Spleen (tissue), 11 donors: ENCODE data around the gene TSC22D1. TPM values are rescaled to one million over a fixed set of nuclear protein-coding genes. Genes with fewer than 3 reads are reported as not detected.
"Not testable (repeated sequence)": the region's sequence is repeated elsewhere in the genome, so short reads cannot be mapped to it uniquely, and the experiment has no call there.

Source experiments
- DNase-seq: peaks from one replicate; pipeline ENCODE4 v3.0.0-alpha.2; 2020
- H3K27ac ChIP-seq, 8 donors: fragments of 200-600 bp; sonication (generic) in 7 of 8; 1 replicate in 4 of 8; 2 replicates in 4 of 8; pipeline versions ENCODE4 v1.5.0 to v1.8.0; 2016 to 2021; ENCODE audit warnings: inconsistent platforms in 4 of 8, mild to moderate bottlenecking in 4 of 8, moderate library complexity in 1 of 8
- H3K27me3 ChIP-seq, 7 donors: fragments of 200-600 bp; sonication (generic) in 6 of 7; replicated peaks in 1 of 7; 1 replicate in 4 of 7; 2 replicates in 3 of 7; pipeline versions ENCODE4 v1.5.0 to v1.8.0; 2016 to 2021; ENCODE audit warnings: inconsistent platforms in 3 of 7, mild to moderate bottlenecking in 1 of 7
- H3K36me3 ChIP-seq, 6 donors: fragments of 200-600 bp; sonication (generic) in 5 of 6; 1 replicate in 4 of 6; 2 replicates in 2 of 6; pipeline versions ENCODE4 v1.5.0 to v1.8.0; 2016 to 2021; ENCODE audit warnings: inconsistent platforms in 2 of 6
- H3K4me1 ChIP-seq, 6 donors: fragments of 200-600 bp; sonication (generic) in 5 of 6; 1 replicate in 3 of 6; 2 replicates in 3 of 6; pipeline versions ENCODE4 v1.5.0 to v1.8.0; 2016 to 2021; ENCODE audit warnings: inconsistent platforms in 3 of 6
- H3K4me3 ChIP-seq, 8 donors: fragments of 200-600 bp; sonication (generic) in 7 of 8; 1 replicate in 4 of 8; 2 replicates in 4 of 8; pipeline versions ENCODE4 v1.5.0 to v1.8.0; 2016 to 2021; ENCODE audit warnings: inconsistent platforms in 4 of 8, mild to moderate bottlenecking in 4 of 8, moderate library complexity in 2 of 8
- H3K9me3 ChIP-seq, 8 donors: fragments of 200-600 bp; sonication (generic) in 7 of 8; 1 replicate in 4 of 8; 2 replicates in 4 of 8; pipeline versions ENCODE4 v1.5.0 to v1.8.0; 2016 to 2021; ENCODE audit warnings: inconsistent platforms in 4 of 8
- POLR2A ChIP-seq, 3 donors: fragments of 450-650 bp; IDR thresholded peaks; one replicate each; pipeline ENCODE4 v1.5.1; 2017; ENCODE audit warnings: antibody characterized with exemption in 3 of 3, mild to moderate bottlenecking in 1 of 3
- POLR2AphosphoS5 ChIP-seq, 3 donors: sonication (generic); formaldehyde crosslinking; IDR thresholded peaks; one replicate each; pipeline ENCODE4 v1.5.1; 2017; ENCODE audit warnings: antibody characterized with exemption in 3 of 3
- WGBS, 5 donors: extraction: QIAGEN DNeasy Blood & Tissue Kit in 3 of 5; methylation state at CpG; one replicate each; pipeline versions ENCODE4 v1.1.5 to v1.1.7; 2013 to 2018; 5-methylcytosine and 5-hydroxymethylcytosine counted together
- intact Hi-C: fragments of 100-400 bp; cut with DNase I; formaldehyde crosslinking; loops from one replicate; pipeline ENCODE4 v1.15.0; 2023; ENCODE audit warnings: low total_unique reads
- polyA plus RNA-seq, 3 donors: library from polyadenylated mRNA; stranded (reverse); fragments of 200-250 nt; gene quantifications; one replicate each; pipeline ENCODE4 v1.2.1, GENCODE V29; 2013
- total RNA-seq, 7 donors: library from RNA; depleted of rRNA in 3 of 7; stranded (reverse); fragments of >200 nt in 3 of 7; fragmentation: NEBNext Ultra II Directional in 4 of 7; extraction: Animal tissue kit (Norgen Biotek cat#: 25700) in 4 of 7; gene quantifications; one replicate each; pipeline versions ENCODE4 v1.1.0 to v1.2.1, GENCODE V29; 2016 to 2021
- TF ChIP-seq, protein P1 (sequence below), 11 experiments: fragments of 200-600 bp in 7 of 11; fragments of 450-650 bp in 4 of 11; sonication (generic) in 4 of 11; IDR thresholded peaks in 8 of 11; conservative IDR thresholded peaks in 3 of 11; 1 replicate in 7 of 11; 2 replicates in 4 of 11; pipeline versions ENCODE4 v1.4.0 to v1.8.0; 2016 to 2021; ENCODE audit warnings: antibody characterized with exemption in 11 of 11, inconsistent platforms in 4 of 11, mild to moderate bottlenecking in 1 of 11
- donor health status: healthy with polysubstance abuse.
- donor health status: DM: no; HTN: no; CAD: no; lungs with moderate emphysema.
- donor health status: DM: no; HTN: no; CAD: no.
- donor health status: Bipolar disorder and iron deficiency.
- donor health status: healthy.
- donor health status: DM: no; HTN: no; CAD: no.
- donor health status: DM: yes; HTN: yes; CAD: no.

TSC22D1 gene
- total and polyA plus RNA-seq, 10 donors = 14.3 to 66.3 (median 42.6) TPM

DNA sequence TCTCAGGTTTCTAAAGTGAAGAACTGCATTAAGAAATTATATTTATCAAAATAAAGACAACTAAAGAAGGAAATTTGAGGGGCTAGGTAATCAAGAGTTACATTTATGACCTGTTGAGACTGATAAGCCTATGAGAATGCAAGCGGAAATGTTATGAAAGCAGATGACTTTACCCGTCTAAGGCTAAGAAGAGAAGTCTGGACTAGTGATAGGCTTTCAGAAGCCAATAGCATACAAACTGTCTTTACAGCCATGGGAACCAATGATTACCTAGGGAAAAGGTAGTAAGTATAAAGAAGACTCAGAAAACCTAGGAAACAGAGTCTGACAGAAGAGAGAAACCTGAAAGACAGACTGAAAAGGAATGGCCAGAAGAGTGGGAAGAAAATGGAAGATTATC, 11.2 kb downstream of the TSC22D1 start:
- Histone ChIP-seq H3K4me1 (peaks cover 0 to 6% (median 0%) of the 10 kb centered on the region in 6 donors), H3K27ac (no peak overlapping the region), H3K27me3 (no peaks in the 10 kb centered on the region), H3K4me3 (no peak overlapping the region), H3K36me3 (no peaks in the 10 kb centered on the region), H3K9me3 (no peaks in the 10 kb centered on the region)
- DNase-seq = no peak
- intact Hi-C loops = no loop called here
- TF ChIP-seq, protein P1, sequence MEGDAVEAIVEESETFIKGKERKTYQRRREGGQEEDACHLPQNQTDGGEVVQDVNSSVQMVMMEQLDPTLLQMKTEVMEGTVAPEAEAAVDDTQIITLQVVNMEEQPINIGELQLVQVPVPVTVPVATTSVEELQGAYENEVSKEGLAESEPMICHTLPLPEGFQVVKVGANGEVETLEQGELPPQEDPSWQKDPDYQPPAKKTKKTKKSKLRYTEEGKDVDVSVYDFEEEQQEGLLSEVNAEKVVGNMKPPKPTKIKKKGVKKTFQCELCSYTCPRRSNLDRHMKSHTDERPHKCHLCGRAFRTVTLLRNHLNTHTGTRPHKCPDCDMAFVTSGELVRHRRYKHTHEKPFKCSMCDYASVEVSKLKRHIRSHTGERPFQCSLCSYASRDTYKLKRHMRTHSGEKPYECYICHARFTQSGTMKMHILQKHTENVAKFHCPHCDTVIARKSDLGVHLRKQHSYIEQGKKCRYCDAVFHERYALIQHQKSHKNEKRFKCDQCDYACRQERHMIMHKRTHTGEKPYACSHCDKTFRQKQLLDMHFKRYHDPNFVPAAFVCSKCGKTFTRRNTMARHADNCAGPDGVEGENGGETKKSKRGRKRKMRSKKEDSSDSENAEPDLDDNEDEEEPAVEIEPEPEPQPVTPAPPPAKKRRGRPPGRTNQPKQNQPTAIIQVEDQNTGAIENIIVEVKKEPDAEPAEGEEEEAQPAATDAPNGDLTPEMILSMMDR (IDR thresholded peaks at IDR 0.05 in 8 of 11, conservative IDR thresholded peaks at IDR 0.05 in 3 of 11) = no peak
- TF ChIP-seq POLR2AphosphoS5 (IDR thresholded peaks at IDR 0.05) (no peak), POLR2A (IDR thresholded peaks at IDR 0.05) (no peak)
- 86 to 95% (median 90%) methylated on average over 2 of the region's 2 CpGs for WGBS, 5 donors

DNA sequence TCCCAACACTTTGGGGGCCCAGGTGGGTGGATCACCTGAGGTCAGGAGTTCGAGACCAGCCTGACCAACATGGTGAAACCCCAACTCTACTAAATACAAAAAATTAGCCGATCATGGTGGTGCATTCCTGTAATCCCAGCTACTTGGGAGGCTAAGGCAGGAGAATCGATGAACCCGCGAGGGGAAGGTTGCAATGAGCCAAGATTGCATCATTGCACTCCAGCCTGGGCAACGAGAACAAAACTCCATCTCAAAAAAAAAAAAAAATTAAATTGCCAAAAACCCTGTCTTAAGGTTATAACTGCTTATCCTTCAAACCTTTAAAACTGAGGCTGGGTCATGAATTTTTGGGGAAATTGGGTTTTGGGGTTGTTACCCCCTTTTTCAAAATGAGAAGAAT, 13.3 kb downstream of the TSC22D1 start:
- DNase-seq, H3K36me3 ChIP-seq, H3K4me3 ChIP-seq, H3K27me3 ChIP-seq, H3K27ac ChIP-seq, H3K4me1 ChIP-seq, H3K9me3 ChIP-seq, intact Hi-C loops: not testable (repeated sequence)
- 90 to 96% (median 94%) methylated on average over 6 of the region's 6 CpGs for WGBS, 5 donors

DNA sequence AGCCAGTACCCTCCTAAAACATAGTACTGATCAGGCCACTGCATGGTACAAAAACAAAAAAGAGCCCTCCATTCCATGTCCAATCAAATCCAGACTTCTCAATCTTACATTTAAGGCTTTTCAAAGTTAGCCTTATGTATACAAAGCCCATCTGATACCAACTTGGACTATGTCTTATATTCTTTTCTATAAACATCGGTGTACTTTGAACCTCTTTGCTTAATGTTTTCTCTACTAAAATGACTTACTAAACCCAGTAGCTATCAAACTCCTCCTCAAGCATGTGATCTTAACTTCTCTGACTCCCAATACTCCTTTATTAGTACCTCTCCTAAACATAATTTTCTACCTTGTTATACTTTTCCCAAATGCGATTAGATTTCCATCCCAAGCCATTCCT, 14.8 kb downstream of the TSC22D1 start:
- DNase-seq = no peak
- 96 to 99% (median 97%) methylated on average over 2 of the region's 2 CpGs for WGBS, 5 donors
- H3K9me3 ChIP-seq = no peaks in the 10 kb centered on the region
- TF ChIP-seq, protein P1 (IDR thresholded peaks at IDR 0.05 in 8 of 11, conservative IDR thresholded peaks at IDR 0.05 in 3 of 11) = no peak
- TF ChIP-seq POLR2AphosphoS5 (IDR thresholded peaks at IDR 0.05) (no peak), POLR2A (IDR thresholded peaks at IDR 0.05) (no peak)
- intact Hi-C loops = no loop called here
- H3K27ac ChIP-seq = no peak overlapping the region
- no peak overlapping the region for H3K4me3 ChIP-seq
- H3K27me3 ChIP-seq = no peaks in the 10 kb centered on the region
- no peaks in the 10 kb centered on the region for H3K4me1 ChIP-seq
- peaks cover 0 to 9% (median 0%) of the 10 kb centered on the region in 6 donors for H3K36me3 ChIP-seq

DNA sequence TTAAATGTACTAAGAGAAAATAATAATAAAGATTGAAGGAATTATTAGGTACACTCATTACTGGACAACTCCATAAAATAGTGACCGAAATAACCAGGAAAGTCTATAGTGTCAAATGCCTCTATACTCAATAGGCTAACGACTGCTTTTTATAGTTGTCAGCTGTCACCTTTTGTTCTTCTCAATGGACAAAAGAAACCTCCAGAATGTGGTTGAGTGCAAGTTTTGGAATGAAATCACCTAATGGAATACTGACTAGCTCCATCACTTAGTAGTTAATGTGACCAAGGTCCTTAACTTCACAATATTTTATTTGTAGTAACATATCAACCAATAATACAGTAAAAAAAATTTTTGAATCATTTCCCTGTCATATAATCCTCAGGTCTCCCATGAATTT, 18.1 kb downstream of the TSC22D1 start:
- Histone ChIP-seq H3K36me3 (peaks cover 0 to 11% (median 0%) of the 10 kb centered on the region in 6 donors), H3K4me3 (no peak overlapping the region), H3K9me3 (no peaks in the 10 kb centered on the region), H3K27me3 (no peaks in the 10 kb centered on the region), H3K27ac (no peak overlapping the region), H3K4me1 (no peaks in the 10 kb centered on the region)
- intact Hi-C loops = no loop called here
- WGBS, 5 donors = 91 to 100% (median 95%) methylated on average over 2 of the region's 2 CpGs
- TF ChIP-seq POLR2AphosphoS5 (IDR thresholded peaks at IDR 0.05) (no peak), POLR2A (IDR thresholded peaks at IDR 0.05) (no peak)
- TF ChIP-seq, protein P1 (IDR thresholded peaks at IDR 0.05 in 8 of 11, conservative IDR thresholded peaks at IDR 0.05 in 3 of 11) = no peak
- DNase-seq = no peak

DNA sequence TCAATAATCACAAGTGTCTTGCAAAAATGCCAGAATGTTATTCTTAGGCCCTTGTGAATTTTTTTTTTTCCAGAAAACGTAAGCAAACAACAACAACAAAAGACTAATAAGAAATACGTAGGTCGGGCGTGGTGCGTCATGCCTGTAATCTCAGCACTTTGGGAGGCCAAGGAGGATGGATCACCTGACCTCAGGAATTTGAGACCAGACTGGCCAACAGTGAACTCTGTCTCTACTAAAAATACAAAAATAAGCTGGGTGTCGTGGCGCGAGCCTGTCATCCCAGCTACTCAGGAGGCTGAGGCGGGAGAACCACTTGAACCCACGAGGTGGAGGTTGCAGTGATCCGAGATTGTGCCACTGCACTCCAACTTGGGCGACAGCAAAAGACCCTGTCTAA, 20.9 kb downstream of the TSC22D1 start:
- Histone ChIP-seq H3K4me3 (no peak overlapping the region), H3K9me3 (no peaks in the 10 kb centered on the region), H3K36me3 (peaks cover 0 to 26% (median 0%) of the 10 kb centered on the region in 6 donors), H3K27me3 (no peaks in the 10 kb centered on the region), H3K4me1 (no peaks in the 10 kb centered on the region), H3K27ac (no peak overlapping the region)
- TF ChIP-seq, protein P1 (IDR thresholded peaks at IDR 0.05 in 8 of 11, conservative IDR thresholded peaks at IDR 0.05 in 3 of 11) = no peak
- TF ChIP-seq POLR2A (IDR thresholded peaks at IDR 0.05) = no peak
- no peak for TF ChIP-seq POLR2AphosphoS5 (IDR thresholded peaks at IDR 0.05)
- DNase-seq = no peak
- 94 to 98% (median 96%) methylated on average over 12 of the region's 12 CpGs for WGBS, 5 donors
- intact Hi-C loops = no loop called here
